Liver (tissue), 3 donors: ENCODE results near the gene SAPCD2.

Experiments
- GABPA ChIP-seq, 2 donors: IDR thresholded peaks in 1 of 2; conservative IDR thresholded peaks in 1 of 2; 2 replicates each; pipeline ENCODE4 v1.6.1; 2016; ENCODE audit warnings: antibody characterized with exemption in 2 of 2, mild to moderate bottlenecking in 1 of 2, moderate library complexity in 1 of 2
- JUND ChIP-seq, 2 donors: IDR thresholded peaks; 2 replicates each; pipeline ENCODE4 v1.6.1; 2016; ENCODE audit warnings: antibody characterized with exemption in 2 of 2
- RAD21 ChIP-seq, 2 donors: IDR thresholded peaks; 2 replicates each; pipeline ENCODE4 v1.6.1; 2016; ENCODE audit warnings: antibody characterized with exemption in 2 of 2, mild to moderate bottlenecking in 2 of 2
- RXRA ChIP-seq, 2 donors: IDR thresholded peaks; 2 replicates each; pipeline ENCODE4 v1.6.1; 2017 to 2018; ENCODE audit warnings: antibody characterized with exemption in 2 of 2, mild to moderate bottlenecking in 1 of 2
- TAF1 ChIP-seq: conservative IDR thresholded peaks from 2 replicates; pipeline ENCODE4 v1.6.1; 2016; ENCODE audit warnings: antibody characterized with exemption, mild to moderate bottlenecking
- YY1 ChIP-seq: IDR thresholded peaks from 2 replicates; pipeline ENCODE4 v1.6.1; 2016; ENCODE audit warnings: antibody characterized with exemption, mild to moderate bottlenecking
- TF ChIP-seq, protein P1 (sequence below): IDR thresholded peaks from 2 replicates; pipeline ENCODE4 v1.6.1; 2016; ENCODE audit warnings: antibody characterized with exemption
- TF ChIP-seq, protein P2 (sequence below): fragments of 150-350 bp; IDR thresholded peaks from 2 replicates; pipeline ENCODE4 v1.5.1; 2017; ENCODE audit warnings: improper control_type of control experiment, low read depth, low read length; ENCODE audit not compliant: missing input control
- TF ChIP-seq, protein P3 (sequence below): IDR thresholded peaks from 2 replicates; pipeline ENCODE4 v1.6.1; 2016; ENCODE audit warnings: antibody characterized with exemption, mild to moderate bottlenecking
- donor health status: healthy.
- donor health status: healthy.

DNA sequence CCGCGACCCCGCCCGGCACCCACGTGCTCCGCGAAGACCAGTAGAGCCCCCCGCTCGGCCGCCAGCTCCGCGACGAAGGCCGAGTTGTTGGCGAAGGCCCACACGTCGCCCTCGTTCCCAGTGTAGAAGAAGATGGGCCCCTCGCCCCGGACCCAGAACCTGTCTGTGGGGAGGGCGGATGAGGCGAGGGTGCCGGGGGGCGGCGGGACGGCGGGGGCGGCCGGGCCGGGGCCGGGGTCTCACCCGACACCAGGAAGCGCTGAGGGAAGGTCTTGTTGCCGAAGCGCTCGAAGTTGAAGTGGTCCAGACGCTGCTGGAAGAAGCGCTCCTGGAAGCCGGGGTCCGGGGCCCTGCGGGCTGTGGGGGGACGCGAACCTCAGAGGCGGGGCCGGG is 43.9 kb upstream of the SAPCD2 start:
- TF ChIP-seq, protein P1, sequence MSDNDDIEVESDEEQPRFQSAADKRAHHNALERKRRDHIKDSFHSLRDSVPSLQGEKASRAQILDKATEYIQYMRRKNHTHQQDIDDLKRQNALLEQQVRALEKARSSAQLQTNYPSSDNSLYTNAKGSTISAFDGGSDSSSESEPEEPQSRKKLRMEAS = no peak
- TF ChIP-seq, protein P2, sequence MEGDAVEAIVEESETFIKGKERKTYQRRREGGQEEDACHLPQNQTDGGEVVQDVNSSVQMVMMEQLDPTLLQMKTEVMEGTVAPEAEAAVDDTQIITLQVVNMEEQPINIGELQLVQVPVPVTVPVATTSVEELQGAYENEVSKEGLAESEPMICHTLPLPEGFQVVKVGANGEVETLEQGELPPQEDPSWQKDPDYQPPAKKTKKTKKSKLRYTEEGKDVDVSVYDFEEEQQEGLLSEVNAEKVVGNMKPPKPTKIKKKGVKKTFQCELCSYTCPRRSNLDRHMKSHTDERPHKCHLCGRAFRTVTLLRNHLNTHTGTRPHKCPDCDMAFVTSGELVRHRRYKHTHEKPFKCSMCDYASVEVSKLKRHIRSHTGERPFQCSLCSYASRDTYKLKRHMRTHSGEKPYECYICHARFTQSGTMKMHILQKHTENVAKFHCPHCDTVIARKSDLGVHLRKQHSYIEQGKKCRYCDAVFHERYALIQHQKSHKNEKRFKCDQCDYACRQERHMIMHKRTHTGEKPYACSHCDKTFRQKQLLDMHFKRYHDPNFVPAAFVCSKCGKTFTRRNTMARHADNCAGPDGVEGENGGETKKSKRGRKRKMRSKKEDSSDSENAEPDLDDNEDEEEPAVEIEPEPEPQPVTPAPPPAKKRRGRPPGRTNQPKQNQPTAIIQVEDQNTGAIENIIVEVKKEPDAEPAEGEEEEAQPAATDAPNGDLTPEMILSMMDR = no peak
- no peak for TF ChIP-seq YY1
- TF ChIP-seq, protein P3, sequence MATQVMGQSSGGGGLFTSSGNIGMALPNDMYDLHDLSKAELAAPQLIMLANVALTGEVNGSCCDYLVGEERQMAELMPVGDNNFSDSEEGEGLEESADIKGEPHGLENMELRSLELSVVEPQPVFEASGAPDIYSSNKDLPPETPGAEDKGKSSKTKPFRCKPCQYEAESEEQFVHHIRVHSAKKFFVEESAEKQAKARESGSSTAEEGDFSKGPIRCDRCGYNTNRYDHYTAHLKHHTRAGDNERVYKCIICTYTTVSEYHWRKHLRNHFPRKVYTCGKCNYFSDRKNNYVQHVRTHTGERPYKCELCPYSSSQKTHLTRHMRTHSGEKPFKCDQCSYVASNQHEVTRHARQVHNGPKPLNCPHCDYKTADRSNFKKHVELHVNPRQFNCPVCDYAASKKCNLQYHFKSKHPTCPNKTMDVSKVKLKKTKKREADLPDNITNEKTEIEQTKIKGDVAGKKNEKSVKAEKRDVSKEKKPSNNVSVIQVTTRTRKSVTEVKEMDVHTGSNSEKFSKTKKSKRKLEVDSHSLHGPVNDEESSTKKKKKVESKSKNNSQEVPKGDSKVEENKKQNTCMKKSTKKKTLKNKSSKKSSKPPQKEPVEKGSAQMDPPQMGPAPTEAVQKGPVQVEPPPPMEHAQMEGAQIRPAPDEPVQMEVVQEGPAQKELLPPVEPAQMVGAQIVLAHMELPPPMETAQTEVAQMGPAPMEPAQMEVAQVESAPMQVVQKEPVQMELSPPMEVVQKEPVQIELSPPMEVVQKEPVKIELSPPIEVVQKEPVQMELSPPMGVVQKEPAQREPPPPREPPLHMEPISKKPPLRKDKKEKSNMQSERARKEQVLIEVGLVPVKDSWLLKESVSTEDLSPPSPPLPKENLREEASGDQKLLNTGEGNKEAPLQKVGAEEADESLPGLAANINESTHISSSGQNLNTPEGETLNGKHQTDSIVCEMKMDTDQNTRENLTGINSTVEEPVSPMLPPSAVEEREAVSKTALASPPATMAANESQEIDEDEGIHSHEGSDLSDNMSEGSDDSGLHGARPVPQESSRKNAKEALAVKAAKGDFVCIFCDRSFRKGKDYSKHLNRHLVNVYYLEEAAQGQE = no peak
- no peak for TF ChIP-seq TAF1
- no peak for TF ChIP-seq JUND (IDR thresholded peaks at IDR 0.05)
- no peak for TF ChIP-seq RAD21 (IDR thresholded peaks at IDR 0.05)
- TF ChIP-seq GABPA (IDR thresholded peaks at IDR 0.05 in 1 of 2, conservative IDR thresholded peaks at IDR 0.05 in 1 of 2) = no peak
- TF ChIP-seq RXRA (IDR thresholded peaks at IDR 0.05) = no peak
